OCI-LY7 (cell line): ENCODE measurements around the gene CTPS1. TPM values are rescaled to one million over a fixed set of nuclear protein-coding genes. Genes with fewer than 3 reads are reported as not detected.
A peak's percentile ranks its signal among the peaks of the same experiment; 100 is the strongest.

Experiments used
- BruUV-seq: library from RNA; stranded (reverse); fragments of 400-500 nt; replicated peaks from 2 replicates; lab custom pipeline; 2021; lab: Mats Ljungman, UMichigan
- CTCF ChIA-PET: fragments of 300-600 bp; sonication (Branson Sonifier 250); formaldehyde crosslinking; loops from one replicate; lab custom pipeline; 2022; ENCODE audit warnings: antibody characterized with exemption; ENCODE audit not compliant: unreplicated experiment; lab: Charles Lee
- POLR2A ChIA-PET: fragments of 300-600 bp; sonication (Branson Sonifier 250); formaldehyde crosslinking; loops from one replicate; lab custom pipeline; 2022; ENCODE audit warnings: antibody characterized with exemption; lab: Charles Lee
- DNase-seq: peaks from one replicate; pipeline ENCODE4 v3.0.0-alpha.2; 2015; ENCODE audit warnings: low spot score
- H2AFZ ChIP-seq: fragments of 200-600 bp; sonication (generic), shearing (Covaris generic); 2 replicates; pipeline ENCODE4 v1.6.1; 2014; ENCODE audit warnings: mild to moderate bottlenecking, antibody characterized with exemption, low read length, moderate library complexity
- H3K27ac ChIP-seq: fragments of 200-600 bp; sonication (generic); 2 replicates; pipeline ENCODE4 v1.5.1; 2014; ENCODE audit warnings: mixed run types, low read depth, mild to moderate bottlenecking, moderate library complexity, low read length, inconsistent platforms; ENCODE audit not compliant: poor library complexity, severe bottlenecking
- H3K36me3 ChIP-seq: fragments of 200-600 bp; sonication (generic); 2 replicates; pipeline ENCODE4 v1.6.1; 2014; ENCODE audit warnings: mild to moderate bottlenecking, antibody characterized with exemption, low read length, moderate library complexity, mixed read lengths; ENCODE audit not compliant: insufficient read depth
- H3K4me1 ChIP-seq: fragments of 200-600 bp; sonication (generic); 2 replicates; pipeline ENCODE4 v1.5.1; 2014; ENCODE audit warnings: mild to moderate bottlenecking, low read length; ENCODE audit not compliant: insufficient read depth, poor library complexity, severe bottlenecking
- H3K4me2 ChIP-seq: fragments of 200-600 bp; sonication (generic); 2 replicates; pipeline ENCODE4 v1.6.1; 2014; ENCODE audit warnings: mild to moderate bottlenecking, low read length
- H3K4me3 ChIP-seq: fragments of 200-600 bp; sonication (generic); 2 replicates; pipeline ENCODE4 v1.5.1; 2014; ENCODE audit warnings: mild to moderate bottlenecking, low read depth, low read length; ENCODE audit not compliant: poor library complexity, severe bottlenecking
- H3K79me2 ChIP-seq: fragments of 200-600 bp; sonication (generic); 2 replicates; pipeline ENCODE4 v1.6.1; 2016; ENCODE audit warnings: low read depth, mild to moderate bottlenecking, low read length, moderate library complexity, mixed read lengths; ENCODE audit not compliant: insufficient read depth
- H3K9me2 ChIP-seq: fragments of 200-600 bp; sonication (generic); 2 replicates; pipeline ENCODE4 v1.6.1; 2016; ENCODE audit warnings: mild to moderate bottlenecking, low read length, mixed read lengths; ENCODE audit not compliant: insufficient read depth
- H3K9me3 ChIP-seq: fragments of 200-600 bp; sonication (generic); 2 replicates; pipeline ENCODE4 v1.6.1; 2014; ENCODE audit warnings: mild to moderate bottlenecking, mixed run types, low read length, mixed read lengths
- H4K20me1 ChIP-seq: fragments of 200-600 bp; sonication (generic); 2 replicates; pipeline ENCODE4 v1.6.1; 2014; ENCODE audit warnings: mild to moderate bottlenecking, antibody characterized with exemption, low read length, moderate library complexity, mixed read lengths; ENCODE audit not compliant: insufficient read depth
- EZH2phosphoT487 ChIP-seq: fragments of 200-600 bp; sonication (generic); IDR thresholded peaks from 2 replicates; pipeline ENCODE4 v1.6.1; 2018; ENCODE audit warnings: low read depth, borderline replicate concordance, mild to moderate bottlenecking, mixed run types, antibody characterized with exemption, low read length, moderate library complexity, mixed read lengths
- intact Hi-C: fragments of 100-400 bp; cut with micrococcal nuclease; formaldehyde crosslinking; loops from one replicate; pipeline ENCODE4 v1.10.0; 2022; ENCODE audit not compliant: unreplicated experiment
- total RNA-seq, 2 experiments: library from RNA; depleted of rRNA in 1 of 2; stranded (reverse); fragments of >200 nt in 1 of 2; shearing (Covaris generic) in 1 of 2; gene quantifications; 2 replicates each; pipeline ENCODE4 v1.2.3, GENCODE V29; 2014 to 2022
- TF ChIP-seq, protein P1 (sequence below): fragments of 200-600 bp; sonication (generic); conservative IDR thresholded peaks from 2 replicates; pipeline ENCODE4 v1.5.1; 2014; ENCODE audit warnings: mild to moderate bottlenecking, antibody characterized with exemption, low read length, moderate library complexity, mixed read lengths

CTPS1 gene
- total RNA-seq, 2 experiments from 2014 or later: 58.9 to 117 TPM

DNA sequence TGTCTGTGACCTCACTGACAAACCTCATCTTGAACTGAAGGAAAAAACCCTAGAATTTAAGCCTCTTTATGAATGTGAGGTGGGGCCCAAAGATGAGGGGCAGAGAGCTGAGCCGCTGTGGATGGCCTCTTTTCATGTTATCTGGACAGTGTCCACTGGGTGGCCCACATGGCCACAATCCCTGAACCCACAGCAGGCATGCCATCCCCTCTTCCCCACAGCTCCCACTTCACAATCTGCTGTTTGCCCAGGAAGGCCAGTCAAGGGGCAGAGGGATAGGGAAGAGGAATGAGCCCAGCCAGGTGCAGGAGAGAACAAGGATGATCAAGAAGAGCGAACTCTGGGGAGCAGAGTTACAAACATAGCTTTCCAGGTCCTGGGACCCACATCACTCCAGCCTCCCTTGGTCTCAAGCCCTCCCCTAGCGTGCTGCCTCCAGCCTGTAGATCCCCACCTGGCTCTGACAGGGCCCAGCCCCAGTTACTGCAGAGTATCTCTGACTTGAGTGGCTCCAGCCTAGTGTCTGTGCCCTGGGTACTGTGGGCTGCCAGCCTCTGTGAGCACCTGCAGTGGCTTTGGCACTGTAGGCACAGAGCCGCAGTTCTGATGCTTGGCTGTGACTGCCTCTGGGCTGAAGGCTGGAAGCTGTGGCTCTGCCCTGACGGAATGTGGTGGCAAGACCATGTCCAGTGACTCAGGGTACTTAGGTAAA is 43.9 kb downstream of the CTPS1 start:
- intact Hi-C loops: loop anchor here (10.0 kb wide), 1 partner anchor 221 kb away; the partner anchor contains the start of gene SCMH1
- ChIA-PET CTCF (no interaction called here), POLR2A (no interaction called here)
- BruUV-seq: no TSS peak
- no peak for TF ChIP-seq EZH2phosphoT487
- TF ChIP-seq, protein P1, sequence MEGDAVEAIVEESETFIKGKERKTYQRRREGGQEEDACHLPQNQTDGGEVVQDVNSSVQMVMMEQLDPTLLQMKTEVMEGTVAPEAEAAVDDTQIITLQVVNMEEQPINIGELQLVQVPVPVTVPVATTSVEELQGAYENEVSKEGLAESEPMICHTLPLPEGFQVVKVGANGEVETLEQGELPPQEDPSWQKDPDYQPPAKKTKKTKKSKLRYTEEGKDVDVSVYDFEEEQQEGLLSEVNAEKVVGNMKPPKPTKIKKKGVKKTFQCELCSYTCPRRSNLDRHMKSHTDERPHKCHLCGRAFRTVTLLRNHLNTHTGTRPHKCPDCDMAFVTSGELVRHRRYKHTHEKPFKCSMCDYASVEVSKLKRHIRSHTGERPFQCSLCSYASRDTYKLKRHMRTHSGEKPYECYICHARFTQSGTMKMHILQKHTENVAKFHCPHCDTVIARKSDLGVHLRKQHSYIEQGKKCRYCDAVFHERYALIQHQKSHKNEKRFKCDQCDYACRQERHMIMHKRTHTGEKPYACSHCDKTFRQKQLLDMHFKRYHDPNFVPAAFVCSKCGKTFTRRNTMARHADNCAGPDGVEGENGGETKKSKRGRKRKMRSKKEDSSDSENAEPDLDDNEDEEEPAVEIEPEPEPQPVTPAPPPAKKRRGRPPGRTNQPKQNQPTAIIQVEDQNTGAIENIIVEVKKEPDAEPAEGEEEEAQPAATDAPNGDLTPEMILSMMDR: no peak
- peaks cover 37% of the 10 kb centered on the region for H3K36me3 ChIP-seq
- peaks cover 8% of the 10 kb centered on the region for H3K4me1 ChIP-seq
- no peaks in the 10 kb centered on the region for H3K9me3 ChIP-seq
- H2AFZ ChIP-seq: no peak overlapping the region
- H3K9me2 ChIP-seq: no peaks in the 10 kb centered on the region
- DNase-seq: no peak
- H3K4me2 ChIP-seq: no peak overlapping the region
- H3K79me2 ChIP-seq: no peaks in the 10 kb centered on the region
- no peak overlapping the region for H3K4me3 ChIP-seq
- H3K27ac ChIP-seq: no peak overlapping the region
- H4K20me1 ChIP-seq: no peaks in the 10 kb centered on the region

DNA sequence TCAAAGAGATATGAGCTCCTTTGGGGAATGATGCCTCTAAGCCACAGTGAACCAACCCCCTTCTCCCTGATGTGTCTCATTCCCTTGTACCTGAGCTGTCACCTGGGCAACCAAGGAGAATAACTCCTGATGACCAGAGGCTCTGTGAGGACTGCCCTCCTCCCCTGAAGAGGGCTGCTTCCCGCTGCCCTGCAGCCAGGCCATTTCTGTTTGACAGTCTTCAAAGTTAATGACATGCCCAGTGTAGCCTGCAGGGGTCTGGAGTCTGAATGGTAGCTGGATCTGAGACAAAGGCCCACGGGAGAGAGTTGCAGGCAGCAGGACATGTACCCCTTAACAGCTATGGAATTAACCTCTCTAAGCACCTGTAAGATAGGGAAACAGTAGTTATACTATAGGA is 45.5 kb downstream of the CTPS1 start:
- Histone ChIP-seq H3K27ac (no peak overlapping the region), H3K36me3 (peaks cover 34% of the 10 kb centered on the region), H2AFZ (no peak overlapping the region), H3K9me3 (no peaks in the 10 kb centered on the region), H3K4me2 (no peak overlapping the region), H3K4me1 (peaks cover 8% of the 10 kb centered on the region), H4K20me1 (no peaks in the 10 kb centered on the region), H3K4me3 (no peak overlapping the region), H3K9me2 (no peaks in the 10 kb centered on the region), H3K79me2 (no peaks in the 10 kb centered on the region)
- POLR2A ChIA-PET: interaction anchor here (0.7 kb wide), 1 partner anchor 294 kb away, joined by 6 read pairs; no protein-coding TSS in a partner anchor
- intact Hi-C loops: loop anchor here (10.0 kb wide), 1 partner anchor 220 kb away; the partner anchor contains the start of gene SCMH1
- BruUV-seq: TSS peak; percentile 25
- no peak for TF ChIP-seq EZH2phosphoT487
- TF ChIP-seq, protein P1: no peak
- CTCF ChIA-PET: no interaction called here
- DNase-seq: no peak
